Kidney (tissue), 14 donors: ENCODE data around the gene SORBS1. TPM values are rescaled to one million over a fixed set of nuclear protein-coding genes. Genes with fewer than 3 reads are reported as not detected.

ENCODE experiments used
- DNase-seq, 5 donors: peaks; one replicate each; pipeline ENCODE4 v3.0.0-alpha.2; 2013 to 2020
- FAIRE-seq: peaks from 2 replicates; lab custom pipeline; 2012; peaks lifted over from hg19 to GRCh38; lab: Jason Lieb, UNC
- H3K27ac ChIP-seq, 2 donors: one replicate each; pipeline ENCODE4 v1.7.0; 2013; ENCODE audit warnings: low read depth in 2 of 2, low read length in 2 of 2, inconsistent platforms in 1 of 2
- H3K27me3 ChIP-seq: one replicate; pipeline ENCODE4 v1.7.1; 2013; ENCODE audit warnings: low read length, inconsistent platforms; ENCODE audit not compliant: control insufficient read depth, insufficient read depth
- H3K36me3 ChIP-seq, 3 donors: one replicate each; pipeline versions ENCODE4 v1.7.0 to v1.7.1; 2013; ENCODE audit warnings: low read length in 3 of 3, control low read depth in 1 of 3, inconsistent platforms in 1 of 3; ENCODE audit not compliant: insufficient read depth in 3 of 3, control insufficient read depth in 2 of 3
- H3K4me1 ChIP-seq, 3 donors: one replicate each; pipeline versions ENCODE4 v1.7.0 to v1.7.1; 2013; ENCODE audit warnings: low read length in 3 of 3, inconsistent platforms in 1 of 3, low read depth in 1 of 3; ENCODE audit not compliant: control insufficient read depth in 2 of 3, insufficient read depth in 2 of 3
- H3K4me3 ChIP-seq, 3 donors: one replicate each; pipeline versions ENCODE4 v1.7.0 to v1.8.1; 2013; ENCODE audit warnings: low read length in 3 of 3, control low read depth in 1 of 3, inconsistent platforms in 1 of 3
- H3K9ac ChIP-seq, 3 donors: one replicate each; pipeline versions ENCODE4 v1.7.0 to v1.7.1; 2013; ENCODE audit warnings: low read length in 3 of 3, control low read depth in 1 of 3, inconsistent platforms in 1 of 3
- H3K9me3 ChIP-seq, 3 donors: one replicate each; pipeline versions ENCODE4 v1.7.0 to v1.7.1; 2013; ENCODE audit warnings: low read length in 3 of 3, control low read depth in 1 of 3, inconsistent platforms in 1 of 3; ENCODE audit not compliant: control insufficient read depth in 2 of 3, insufficient read depth in 1 of 3
- intact Hi-C: fragments of 100-400 bp; cut with DNase I; formaldehyde crosslinking; loops from one replicate; pipeline ENCODE4 v1.11.1; 2022
- polyA plus RNA-seq: library from polyadenylated mRNA; stranded (reverse); fragments of 350-450 nt; fragmentation: Illumina TruSeq; extraction: RNeasy Lipid Tissue Mini Kit (QIAGEN cat#74804); gene quantifications from one replicate; pipeline ENCODE4 v1.2.3, GENCODE V29; 2014; ENCODE audit warnings: low read depth, low replicate concordance; ENCODE audit not compliant: insufficient read depth
- total RNA-seq: library from RNA; stranded (reverse); fragmentation: NEBNext Ultra II Directional; extraction: Animal tissue kit (Norgen Biotek cat#: 25700); gene quantifications from one replicate; pipeline ENCODE4 v1.2.1, GENCODE V29; 2021
- TF ChIP-seq, protein P1 (sequence below): IDR thresholded peaks from 3 replicates; pipeline ENCODE4 v1.5.1; 2012; ENCODE audit warnings: mild to moderate bottlenecking, moderate library complexity, borderline replicate concordance; ENCODE audit not compliant: insufficient read depth; ENCODE audit errors: extremely low read depth
- donor health status: control.
- donor health status: control.
- donor health status: control.
- donor health status: control.
- donor health status: control.
- donor health status: DM: yes; HTN: yes; CAD: no.
- donor health status: Normal renal cell carcinoma (clear cell type).

The SORBS1 gene
- total and polyA plus RNA-seq, 2 donors from 2014 or later = 12.2 to 91.7 TPM

GRCh38 chr10:95404864-95405263 is 156.3 kb downstream of the SORBS1 start:
- DNase-seq = no peak
- Histone ChIP-seq H3K27ac (no peak overlapping the region), H3K4me3 (no peak overlapping the region), H3K9me3 (no peaks in the 10 kb centered on the region), H3K9ac (no peak overlapping the region), H3K36me3 (peaks cover 0 to 18% (median 0%) of the 10 kb centered on the region in 3 donors), H3K4me1 (peaks cover 0 to 9% (median 5%) of the 10 kb centered on the region in 3 donors), H3K27me3 (no peaks in the 10 kb centered on the region)
- FAIRE-seq = no peak
- intact Hi-C loops = no loop called here
- TF ChIP-seq, protein P1, sequence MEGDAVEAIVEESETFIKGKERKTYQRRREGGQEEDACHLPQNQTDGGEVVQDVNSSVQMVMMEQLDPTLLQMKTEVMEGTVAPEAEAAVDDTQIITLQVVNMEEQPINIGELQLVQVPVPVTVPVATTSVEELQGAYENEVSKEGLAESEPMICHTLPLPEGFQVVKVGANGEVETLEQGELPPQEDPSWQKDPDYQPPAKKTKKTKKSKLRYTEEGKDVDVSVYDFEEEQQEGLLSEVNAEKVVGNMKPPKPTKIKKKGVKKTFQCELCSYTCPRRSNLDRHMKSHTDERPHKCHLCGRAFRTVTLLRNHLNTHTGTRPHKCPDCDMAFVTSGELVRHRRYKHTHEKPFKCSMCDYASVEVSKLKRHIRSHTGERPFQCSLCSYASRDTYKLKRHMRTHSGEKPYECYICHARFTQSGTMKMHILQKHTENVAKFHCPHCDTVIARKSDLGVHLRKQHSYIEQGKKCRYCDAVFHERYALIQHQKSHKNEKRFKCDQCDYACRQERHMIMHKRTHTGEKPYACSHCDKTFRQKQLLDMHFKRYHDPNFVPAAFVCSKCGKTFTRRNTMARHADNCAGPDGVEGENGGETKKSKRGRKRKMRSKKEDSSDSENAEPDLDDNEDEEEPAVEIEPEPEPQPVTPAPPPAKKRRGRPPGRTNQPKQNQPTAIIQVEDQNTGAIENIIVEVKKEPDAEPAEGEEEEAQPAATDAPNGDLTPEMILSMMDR = no peak

GRCh38 chr10:95404462-95404858 is 156.7 kb downstream of the SORBS1 start:
- Histone ChIP-seq H3K27me3 (no peaks in the 10 kb centered on the region), H3K36me3 (peaks cover 0 to 18% (median 0%) of the 10 kb centered on the region in 3 donors), H3K27ac (no peak overlapping the region), H3K9me3 (no peaks in the 10 kb centered on the region), H3K9ac (no peak overlapping the region), H3K4me3 (no peak overlapping the region), H3K4me1 (peaks cover 0 to 5% (median 5%) of the 10 kb centered on the region in 3 donors)
- TF ChIP-seq, protein P1 = no peak
- DNase-seq = no peak
- FAIRE-seq = no peak
- intact Hi-C loops = no loop called here

GRCh38 chr10:95403700-95404461 is 157.3 kb downstream of the SORBS1 start:
- H3K4me1 ChIP-seq = peaks cover 0 to 4% (median 4%) of the 10 kb centered on the region in 3 donors
- no peak overlapping the region for H3K27ac ChIP-seq
- DNase-seq = no peak
- TF ChIP-seq, protein P1 = no peak
- intact Hi-C loops = no loop called here
- no peak overlapping the region for H3K9ac ChIP-seq
- no peak overlapping the region for H3K4me3 ChIP-seq
- H3K27me3 ChIP-seq = no peaks in the 10 kb centered on the region
- H3K36me3 ChIP-seq = peaks cover 0 to 18% (median 0%) of the 10 kb centered on the region in 3 donors
- no peaks in the 10 kb centered on the region for H3K9me3 ChIP-seq
- no peak for FAIRE-seq
